Measurements from ENCODE around the gene OR5C1.
A peak's percentile ranks its signal among the peaks of the same experiment; 100 is the strongest.

The OR5C1 gene

DNA sequence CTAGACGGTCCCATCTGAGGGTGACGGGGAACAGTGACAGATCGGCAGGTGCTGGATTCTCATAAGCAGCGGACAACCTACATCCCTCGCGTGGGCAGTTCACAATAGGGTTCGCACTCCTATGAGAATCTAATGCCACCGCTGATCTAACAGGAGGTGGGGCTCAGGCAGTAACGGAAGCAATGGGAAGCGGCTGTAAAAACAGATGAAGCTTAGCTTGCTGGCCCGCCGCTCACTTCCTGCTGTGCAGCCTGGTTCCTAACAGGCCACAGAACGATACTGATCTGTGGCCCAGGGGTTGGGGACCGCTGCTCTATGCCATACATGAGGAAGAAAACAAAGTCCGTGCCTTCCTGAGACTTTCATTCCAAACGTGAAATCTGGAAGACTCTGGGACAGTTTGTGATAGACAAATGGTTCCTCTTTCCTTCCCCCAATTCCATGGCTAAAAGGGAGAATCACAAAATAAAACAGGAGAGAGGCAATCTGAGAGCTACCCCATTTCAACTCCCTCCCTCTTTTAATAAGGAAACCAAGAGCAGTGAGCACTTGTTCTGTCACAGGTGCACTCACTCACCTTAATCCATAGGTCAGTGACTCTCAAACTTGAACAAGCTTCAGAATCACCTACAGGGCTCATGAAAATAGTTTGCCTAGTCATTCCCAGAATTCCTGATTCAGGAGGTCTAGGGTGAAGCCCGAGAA lies 27.6 kb downstream of the OR5C1 start:
- no peaks in the 10 kb centered on the region for H3K27me3 ChIP-seq (replicated peaks)
- no peaks in the 10 kb centered on the region for H3K36me3 ChIP-seq (replicated peaks)
- in situ Hi-C loops (cut with HindIII; ENCODE audit: low pct_ligation_motif_present, low sequenced_read_pairs): no loop called here
- peak; percentile 59 for DNase-seq
- TF ChIP-seq CTCF (IDR thresholded peaks at IDR 0.05; ENCODE audit: low read depth, low read length, missing control alignments): no peak
- no peak overlapping the region for H3K4me3 ChIP-seq (ENCODE audit: low read depth, low read length)
- H3K27ac ChIP-seq: no peak overlapping the region

- DNase-seq: peak; percentile 61
- TF ChIP-seq CTCF (IDR thresholded peaks at IDR 0.05; ENCODE audit: low read depth, low read length, missing control alignments): no peak
- H3K27me3 ChIP-seq (replicated peaks): no peaks in the 10 kb centered on the region
- H3K36me3 ChIP-seq (replicated peaks): peaks cover 9% of the 10 kb centered on the region
- in situ Hi-C loops (cut with HindIII; ENCODE audit: low pct_ligation_motif_present, low sequenced_read_pairs): no loop called here
- H3K4me3 ChIP-seq (ENCODE audit: low read depth, low read length): no peak overlapping the region
- H3K27ac ChIP-seq: peak overlapping the region; percentile 76
Observed at GRCh38 chr9:122819326-122819725, 30.6 kb downstream of the OR5C1 start.

GRCh38 chr9:122819791-122820489 lies 31.2 kb downstream of the OR5C1 start:
- Histone ChIP-seq H3K27me3 (replicated peaks) (no peaks in the 10 kb centered on the region), H3K36me3 (replicated peaks) (peaks cover 9% of the 10 kb centered on the region), H3K27ac (peak overlapping the region; percentile 76), H3K4me3 (ENCODE audit: low read depth, low read length) (no peak overlapping the region)
- in situ Hi-C loops (cut with HindIII; ENCODE audit: low pct_ligation_motif_present, low sequenced_read_pairs): no loop called here
- DNase-seq: peak; percentile 67
- TF ChIP-seq CTCF (IDR thresholded peaks at IDR 0.05; ENCODE audit: low read depth, low read length, missing control alignments): no peak

GRCh38 chr9:122820490-122820845 lies 31.7 kb downstream of the OR5C1 start:
- TF ChIP-seq CTCF (IDR thresholded peaks at IDR 0.05; ENCODE audit: low read depth, low read length, missing control alignments): no peak
- Histone ChIP-seq H3K4me3 (ENCODE audit: low read depth, low read length) (no peak overlapping the region), H3K27me3 (replicated peaks) (no peaks in the 10 kb centered on the region), H3K27ac (peak overlapping the region; percentile 76), H3K36me3 (replicated peaks) (peaks cover 9% of the 10 kb centered on the region)
- in situ Hi-C loops (cut with HindIII; ENCODE audit: low pct_ligation_motif_present, low sequenced_read_pairs): no loop called here
- DNase-seq: no peak

DNA sequence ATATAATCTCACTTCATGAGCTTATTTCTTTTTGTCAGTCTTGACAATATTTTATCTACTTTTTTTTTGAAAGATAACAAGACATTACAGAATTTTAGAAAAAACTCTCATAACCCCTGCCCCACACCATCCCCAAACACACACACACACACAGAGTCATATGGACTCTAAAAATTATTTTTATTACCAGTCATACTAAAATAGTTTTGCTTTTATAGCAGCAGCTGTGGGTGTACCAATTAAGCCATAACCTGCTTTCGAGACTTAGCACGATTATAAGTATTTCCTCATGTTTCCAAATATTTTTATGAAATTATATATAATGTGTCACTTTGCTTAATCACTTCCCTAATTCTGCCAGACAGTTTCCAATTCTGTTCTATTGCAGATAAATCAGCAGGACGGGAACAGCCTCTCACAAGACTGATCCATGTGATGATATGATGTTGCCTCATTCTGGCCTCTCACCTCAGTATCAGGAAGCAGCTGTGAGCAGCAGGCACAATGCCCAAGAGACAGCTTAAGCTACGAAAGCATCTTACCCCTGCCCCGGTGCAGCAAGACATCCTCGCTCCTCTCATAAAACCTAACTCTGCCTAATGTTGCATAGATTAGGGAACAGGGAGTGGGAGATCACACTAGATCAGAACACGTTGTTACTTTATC lies 32.7 kb downstream of the OR5C1 start:
- DNase-seq: peak; percentile 40
- in situ Hi-C loops (cut with HindIII; ENCODE audit: low pct_ligation_motif_present, low sequenced_read_pairs): no loop called here
- peaks cover 12% of the 10 kb centered on the region for H3K36me3 ChIP-seq (replicated peaks)

More for the DNA sequence above, 32.7 kb downstream of the OR5C1 start:
- no peak for TF ChIP-seq CTCF (IDR thresholded peaks at IDR 0.05; ENCODE audit: low read depth, low read length, missing control alignments)
- H3K4me3 ChIP-seq (ENCODE audit: low read depth, low read length): no peak overlapping the region
- no peak overlapping the region for H3K27ac ChIP-seq
- no peaks in the 10 kb centered on the region for H3K27me3 ChIP-seq (replicated peaks)
